ENCODE data around the gene CDH13.
A peak's percentile ranks its signal among the peaks of the same experiment; 100 is the strongest.

The CDH13 gene

GRCh38 chr16:82995924-82996441 lies 369.2 kb downstream of the CDH13 start:
- no peak overlapping the region for H3K4me3 ChIP-seq (ENCODE audit: severe bottlenecking)

GRCh38 chr16:82996814-82997213 lies 370.0 kb downstream of the CDH13 start:
- H3K9me3 ChIP-seq (ENCODE audit: severe bottlenecking) = no peaks in the 10 kb centered on the region
- no peak overlapping the region for H3K4me3 ChIP-seq (ENCODE audit: severe bottlenecking)
- TF ChIP-seq CTCF (IDR thresholded peaks at IDR 0.05; ENCODE audit: poor library complexity, severe bottlenecking) = no peak
- DNase-seq (ENCODE audit: low spot score) (no peak), ATAC-seq (ENCODE audit: low read depth) (no peak)
- peaks cover 13% of the 10 kb centered on the region for H3K4me1 ChIP-seq (ENCODE audit: insufficient read depth, poor library complexity, severe bottlenecking)
- peak overlapping the region; percentile 74 for H3K27ac ChIP-seq (ENCODE audit: poor library complexity, severe bottlenecking)
- 0 out of 2 replicates have a peak, but pooled peaks cover 3% of the 10 kb centered on the region for H3K36me3 ChIP-seq (ENCODE audit: low read depth)
- H3K27me3 ChIP-seq (ENCODE audit: insufficient read depth, poor library complexity, severe bottlenecking) = no peaks in the 10 kb centered on the region

More at GRCh38 chr16:82995924-82996441, 369.2 kb downstream of the CDH13 start:
- H3K27ac ChIP-seq (ENCODE audit: poor library complexity, severe bottlenecking) = peak overlapping the region; percentile 74
- H3K36me3 ChIP-seq (ENCODE audit: low read depth) = 0 out of 2 replicates have a peak, but pooled peaks cover 3% of the 10 kb centered on the region
- no peaks in the 10 kb centered on the region for H3K9me3 ChIP-seq (ENCODE audit: severe bottlenecking)
- no peak for DNase-seq (ENCODE audit: low spot score)
- no peak for TF ChIP-seq CTCF (IDR thresholded peaks at IDR 0.05; ENCODE audit: poor library complexity, severe bottlenecking)
- H3K27me3 ChIP-seq (ENCODE audit: insufficient read depth, poor library complexity, severe bottlenecking) = no peaks in the 10 kb centered on the region
- ATAC-seq (ENCODE audit: low read depth) = peak; percentile 96
- H3K4me1 ChIP-seq (ENCODE audit: insufficient read depth, poor library complexity, severe bottlenecking) = peaks cover 13% of the 10 kb centered on the region

- Histone ChIP-seq H3K27me3 (ENCODE audit: insufficient read depth, poor library complexity, severe bottlenecking) (no peaks in the 10 kb centered on the region), H3K27ac (ENCODE audit: poor library complexity, severe bottlenecking) (no peak overlapping the region), H3K4me1 (ENCODE audit: insufficient read depth, poor library complexity, severe bottlenecking) (peaks cover 13% of the 10 kb centered on the region), H3K9me3 (ENCODE audit: severe bottlenecking) (no peaks in the 10 kb centered on the region), H3K4me3 (ENCODE audit: severe bottlenecking) (no peak overlapping the region), H3K36me3 (ENCODE audit: low read depth) (0 out of 2 replicates have a peak, but pooled peaks cover 3% of the 10 kb centered on the region)
- DNase-seq (ENCODE audit: low spot score) = no peak
- TF ChIP-seq CTCF (IDR thresholded peaks at IDR 0.05; ENCODE audit: poor library complexity, severe bottlenecking) = no peak
- no peak for ATAC-seq (ENCODE audit: low read depth)
These were observed 372.9 kb downstream of the CDH13 start for GRCh38 chr16:82999711-83000110.

- no peaks in the 10 kb centered on the region for H3K4me1 ChIP-seq (ENCODE audit: insufficient read depth, poor library complexity, severe bottlenecking)
- no peaks in the 10 kb centered on the region for H3K36me3 ChIP-seq (ENCODE audit: low read depth)
- TF ChIP-seq CTCF (IDR thresholded peaks at IDR 0.05; ENCODE audit: poor library complexity, severe bottlenecking) = no peak
- DNase-seq (ENCODE audit: low spot score) (no peak), ATAC-seq (ENCODE audit: low read depth) (no peak)
- H3K27me3 ChIP-seq (ENCODE audit: insufficient read depth, poor library complexity, severe bottlenecking) = no peaks in the 10 kb centered on the region
- no peaks in the 10 kb centered on the region for H3K9me3 ChIP-seq (ENCODE audit: severe bottlenecking)
- H3K4me3 ChIP-seq (ENCODE audit: severe bottlenecking) = no peak overlapping the region
- no peak overlapping the region for H3K27ac ChIP-seq (ENCODE audit: poor library complexity, severe bottlenecking)
These were observed 375.9 kb downstream of the CDH13 start for GRCh38 chr16:83002351-83003334.

All from RWPE2 (cell line).